ENCODE data around the gene RPL12. TPM values are rescaled to one million over a fixed set of nuclear protein-coding genes. Genes with fewer than 3 reads are reported as not detected.
A peak's percentile ranks its signal among the peaks of the same experiment; 100 is the strongest.

Gene RPL12
- polyA plus RNA-seq, 2 donors, result 3,023 to 3,281 TPM

DNA sequence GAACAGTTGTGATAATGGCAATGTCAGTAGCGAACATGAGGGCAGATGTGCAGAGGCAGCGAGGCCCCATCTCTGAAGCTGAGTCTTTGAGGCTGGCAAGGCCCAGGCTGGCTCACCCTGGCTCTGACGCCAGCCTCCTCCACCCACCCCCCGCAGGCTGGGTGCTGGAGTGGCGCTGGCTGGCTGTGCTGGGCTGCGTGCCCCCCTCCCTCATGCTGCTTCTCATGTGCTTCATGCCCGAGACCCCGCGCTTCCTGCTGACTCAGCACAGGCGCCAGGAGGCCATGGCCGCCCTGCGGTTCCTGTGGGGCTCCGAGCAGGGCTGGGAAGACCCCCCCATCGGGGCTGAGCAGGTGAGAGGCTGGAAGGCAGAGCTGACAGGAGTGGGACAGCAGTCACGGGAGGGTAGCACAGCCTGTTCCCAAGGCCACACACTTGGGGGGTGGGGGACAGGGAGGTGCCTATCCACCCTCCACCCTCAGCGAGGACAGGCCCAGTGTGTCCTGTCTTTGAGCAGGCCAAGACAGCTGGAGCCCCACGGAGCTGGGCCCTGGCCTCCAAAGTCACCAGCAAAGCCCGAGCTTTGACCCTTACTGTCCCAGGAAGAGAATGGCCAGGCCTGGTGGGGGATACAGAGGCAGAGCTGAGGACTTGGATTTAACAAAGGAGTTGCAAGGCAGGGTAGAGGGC, 48.7 kb downstream of the RPL12 start:
- Histone ChIP-seq H3K36me3 (ENCODE audit: control insufficient read depth in 2 of 2, insufficient read depth in 2 of 2, low read length in 1 of 2) (peaks cover 0 to 23% of the 10 kb centered on the region in 2 donors), H3K9me3 (ENCODE audit: control insufficient read depth in 2 of 2, insufficient read depth in 1 of 2, low read depth in 1 of 2, low read length in 1 of 2) (no peaks in the 10 kb centered on the region), H3K27me3 (ENCODE audit: control insufficient read depth in 1 of 2, insufficient read depth in 2 of 2, low read length in 2 of 2) (no peaks in the 10 kb centered on the region), H3K4me3 (ENCODE audit: low read depth in 1 of 2, low read length in 2 of 2) (no peak overlapping the region), H3K27ac (ENCODE audit: low read depth in 2 of 2, low read length in 1 of 2) (no peak overlapping the region), H3K4me1 (ENCODE audit: control insufficient read depth in 2 of 2, insufficient read depth in 2 of 2, low read length in 1 of 2) (peaks cover 0 to 8% of the 10 kb centered on the region in 2 donors)
- 84 to 86% methylated on average over 18 of the region's 18 CpGs for whole genome bisulfite sequencing, 2 donors

DNA sequence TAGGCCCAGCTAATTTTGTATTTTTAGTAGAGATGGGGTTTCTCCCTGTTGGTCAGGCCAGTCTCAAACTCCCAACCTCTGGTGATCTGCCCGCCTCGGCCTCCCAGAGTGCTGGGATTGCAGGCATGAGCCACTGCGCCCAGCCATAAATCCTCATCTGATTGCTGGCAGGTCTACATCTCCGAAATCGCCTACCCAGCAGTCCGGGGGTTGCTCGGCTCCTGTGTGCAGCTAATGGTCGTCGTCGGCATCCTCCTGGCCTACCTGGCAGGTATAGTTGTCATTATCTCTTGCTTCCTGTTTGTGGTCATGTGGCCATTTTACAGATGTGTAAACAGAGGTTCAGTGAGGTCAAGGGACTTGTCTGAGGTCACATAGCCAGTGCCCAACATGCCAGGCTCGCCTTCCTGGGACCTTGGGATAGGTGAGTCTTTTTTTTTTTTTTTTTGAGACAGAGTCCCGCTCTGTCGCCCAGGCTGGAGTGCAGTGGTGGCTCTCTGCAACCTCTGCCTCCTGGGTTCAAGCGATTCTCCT, 51.4 kb downstream of the RPL12 start:
- Histone ChIP-seq H3K27ac (ENCODE audit: low read depth in 2 of 2, low read length in 1 of 2) (no peak overlapping the region), H3K4me3 (ENCODE audit: low read depth in 1 of 2, low read length in 2 of 2) (no peak overlapping the region), H3K9me3 (ENCODE audit: control insufficient read depth in 2 of 2, insufficient read depth in 1 of 2, low read depth in 1 of 2, low read length in 1 of 2) (no peaks in the 10 kb centered on the region), H3K36me3 (ENCODE audit: control insufficient read depth in 2 of 2, insufficient read depth in 2 of 2, low read length in 1 of 2) (peaks cover 0 to 14% of the 10 kb centered on the region in 2 donors), H3K4me1 (ENCODE audit: control insufficient read depth in 2 of 2, insufficient read depth in 2 of 2, low read length in 1 of 2) (peaks cover 0 to 8% of the 10 kb centered on the region in 2 donors), H3K27me3 (ENCODE audit: control insufficient read depth in 1 of 2, insufficient read depth in 2 of 2, low read length in 2 of 2) (no peaks in the 10 kb centered on the region)
- 91 to 96% methylated on average over 14 of the region's 14 CpGs for WGBS, 2 donors

GRCh38 chr9:127398715-127399400, 52.3 kb downstream of the RPL12 start:
- Histone ChIP-seq H3K4me3 (ENCODE audit: low read depth in 1 of 2, low read length in 2 of 2) (peak overlapping the region in 1 of 2 donors; percentile 54), H3K4me1 (ENCODE audit: control insufficient read depth in 2 of 2, insufficient read depth in 2 of 2, low read length in 1 of 2) (peaks cover 0 to 8% of the 10 kb centered on the region in 2 donors), H3K9me3 (ENCODE audit: control insufficient read depth in 2 of 2, insufficient read depth in 1 of 2, low read depth in 1 of 2, low read length in 1 of 2) (no peaks in the 10 kb centered on the region), H3K27me3 (ENCODE audit: control insufficient read depth in 1 of 2, insufficient read depth in 2 of 2, low read length in 2 of 2) (no peaks in the 10 kb centered on the region), H3K36me3 (ENCODE audit: control insufficient read depth in 2 of 2, insufficient read depth in 2 of 2, low read length in 1 of 2) (peaks cover 0 to 8% of the 10 kb centered on the region in 2 donors), H3K27ac (ENCODE audit: low read depth in 2 of 2, low read length in 1 of 2) (peak overlapping the region in 1 of 2 donors; percentile 5)
- 84 to 87% methylated on average over 13 of the region's 13 CpGs for WGBS, 2 donors

DNA sequence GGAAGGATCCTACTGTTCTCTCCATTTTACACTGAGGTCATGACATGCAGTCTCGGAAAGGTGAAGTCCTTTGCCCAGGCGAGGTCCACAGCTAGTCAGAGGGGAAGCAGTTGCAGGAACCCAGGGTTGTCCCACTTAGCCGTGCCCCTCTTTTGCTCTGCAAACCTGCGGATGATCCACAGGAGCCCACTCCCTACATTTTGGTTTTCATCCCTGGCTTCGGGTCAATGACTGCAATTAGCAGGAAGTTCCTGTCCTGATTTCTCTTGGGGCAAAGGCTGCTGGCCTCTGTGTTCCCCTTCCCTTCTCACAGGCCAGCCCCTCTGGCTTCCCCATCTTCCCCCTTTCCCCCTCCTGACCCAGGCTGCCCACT, 52.9 kb downstream of the RPL12 start:
- peaks cover 0 to 8% of the 10 kb centered on the region in 2 donors for H3K4me1 ChIP-seq (ENCODE audit: control insufficient read depth in 2 of 2, insufficient read depth in 2 of 2, low read length in 1 of 2)
- H3K4me3 ChIP-seq (ENCODE audit: low read depth in 1 of 2, low read length in 2 of 2), result peak overlapping the region; percentile 54 to 79
- no peaks in the 10 kb centered on the region for H3K27me3 ChIP-seq (ENCODE audit: control insufficient read depth in 1 of 2, insufficient read depth in 2 of 2, low read length in 2 of 2)
- WGBS, 2 donors, result 43 to 48% methylated on average over 5 of the region's 5 CpGs
- no peaks in the 10 kb centered on the region for H3K9me3 ChIP-seq (ENCODE audit: control insufficient read depth in 2 of 2, insufficient read depth in 1 of 2, low read depth in 1 of 2, low read length in 1 of 2)
- H3K27ac ChIP-seq (ENCODE audit: low read depth in 2 of 2, low read length in 1 of 2), result no peak overlapping the region
- H3K36me3 ChIP-seq (ENCODE audit: control insufficient read depth in 2 of 2, insufficient read depth in 2 of 2, low read length in 1 of 2), result peaks cover 0 to 4% of the 10 kb centered on the region in 2 donors

Other genes with a start within 250 kb of the RPL12 start
- 1 to 10 TPM; 3.5 TPM for gene GARNL3, start 186.6 kb downstream of the RPL12 start, polyA plus RNA-seq
- 10 to 100 TPM; 10.3 to 12.2 TPM for gene SLC2A8, start 54.2 kb downstream of the RPL12 start, polyA plus RNA-seq
- 1 to 10 TPM; 2.3 to 2.5 TPM for gene ZNF79, start 27.0 kb downstream of the RPL12 start, polyA plus RNA-seq
- gene LRSAM1, start 104 bp upstream of the RPL12 start, polyA plus RNA-seq, result 10 to 100 TPM; 10.7 to 17.5 TPM
- 1 to 10 TPM; 4.7 to 7.1 TPM for gene STXBP1, start 160.9 kb upstream of the RPL12 start, polyA plus RNA-seq

All from esophagus (tissue), 2 donors.